GM19455 (cell line): ENCODE data around the gene MAST3.
"Not testable (repeated sequence)": the region's sequence is repeated elsewhere in the genome, so short reads cannot be mapped to it uniquely, and the experiment has no call there.

Source experiments
- ATAC-seq: cut with Tn5 transposase; IDR thresholded peaks from one replicate; pipeline ENCODE4 v1.9.1; 2021; ENCODE audit not compliant: unreplicated experiment

MAST3 gene

GRCh38 chr19:18086590-18087138 lies 10.9 kb upstream of the MAST3 start, which contains the start of gene IL12RB1:
IL12RB1 (minus strand) TSS chr19:18086934; CDS start chr19:18086823, 111 bp downstream.
- no peak for ATAC-seq

- ATAC-seq: not testable (repeated sequence)
Measured at GRCh38 chr19:18089096-18089541, 8.5 kb upstream of the MAST3 start.

DNA sequence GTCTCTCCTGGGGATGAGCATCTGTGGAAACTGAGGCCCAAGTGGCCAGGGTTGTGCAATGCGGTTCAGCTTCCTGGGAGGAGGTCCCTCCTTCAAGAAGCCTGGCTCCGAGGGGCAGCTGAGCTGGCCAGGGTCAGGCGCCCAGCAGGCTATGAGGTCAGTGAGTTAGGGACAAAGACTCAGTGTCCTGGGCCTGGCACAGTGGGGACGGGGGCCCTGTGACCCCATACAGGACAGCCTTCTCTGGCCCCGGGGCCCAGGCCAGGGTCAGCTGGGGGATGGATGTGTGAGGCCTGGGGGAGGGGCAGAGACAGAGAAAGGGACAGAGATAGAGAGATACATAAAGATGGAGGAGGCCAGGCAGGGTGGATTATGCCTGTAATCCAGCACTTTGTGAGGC lies 7.9 kb upstream of the MAST3 start:
- no peak for ATAC-seq

- no peak for ATAC-seq
Measured at GRCh38 chr19:18090545-18091216, 6.9 kb upstream of the MAST3 start.

DNA sequence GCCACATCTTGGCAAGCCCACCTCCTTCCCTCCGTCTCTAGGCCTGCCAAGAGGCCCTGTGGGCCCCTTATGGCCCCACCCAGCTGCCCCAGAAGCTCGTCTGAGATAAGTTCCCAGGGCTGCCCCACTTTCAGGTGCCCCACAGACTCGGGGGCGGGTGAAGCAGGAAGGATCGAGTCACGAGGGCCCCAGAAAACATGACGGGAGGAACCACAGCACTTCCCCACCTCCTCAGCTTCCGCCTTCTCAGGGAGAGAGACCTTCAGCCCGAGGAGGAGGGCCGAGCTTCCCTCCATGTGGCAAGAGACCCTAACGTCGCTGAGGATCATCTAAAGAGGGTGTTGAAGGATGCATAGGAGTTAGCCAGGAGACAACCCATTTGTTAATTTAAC lies 6.4 kb upstream of the MAST3 start:
- no peak for ATAC-seq

DNA sequence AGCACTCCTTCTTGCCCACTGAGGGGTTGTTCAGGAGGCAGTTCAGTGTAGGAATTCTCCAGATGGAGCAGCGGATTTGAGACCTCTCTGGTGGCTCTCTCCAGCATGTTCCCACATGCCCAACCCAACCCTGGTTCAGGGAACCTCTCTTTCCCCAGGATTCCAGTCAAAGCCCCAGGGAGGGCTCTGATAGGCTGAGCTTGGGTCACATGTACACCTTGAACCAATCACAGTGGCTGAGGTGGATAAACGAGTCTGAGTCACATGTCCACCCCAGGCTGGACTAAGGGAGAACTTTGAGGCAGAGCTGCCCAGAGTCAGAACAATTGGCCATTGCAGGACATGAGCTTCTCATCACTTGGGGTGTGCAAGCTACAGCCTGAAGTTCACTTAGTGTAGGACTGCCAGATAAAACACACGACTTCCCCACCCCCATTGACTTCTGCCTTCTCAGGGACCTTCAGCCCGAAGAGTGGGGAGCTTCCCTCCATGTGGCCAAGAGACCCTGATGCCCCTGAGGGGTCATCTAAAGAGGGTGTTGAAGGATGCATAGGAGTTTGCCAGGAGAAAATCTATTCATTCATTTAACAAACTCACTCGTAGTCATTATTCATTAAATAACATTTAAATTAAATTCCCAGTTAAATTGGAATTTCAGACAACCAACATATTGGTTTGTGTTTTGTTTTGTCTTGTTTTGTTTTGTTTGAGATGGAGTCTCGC lies 4.0 kb upstream of the MAST3 start:
- ATAC-seq: no peak

- ATAC-seq: no peak
Measured at GRCh38 chr19:18096258-18096657, 1.3 kb upstream of the MAST3 start.

- peak; percentile 8 for ATAC-seq
Measured at GRCh38 chr19:18097993-18098890, 664 bp downstream of the MAST3 start.

GRCh38 chr19:18098891-18099622 lies 1.5 kb downstream of the MAST3 start:
- peak; percentile 43 for ATAC-seq

- ATAC-seq: no peak
Measured at GRCh38 chr19:18099623-18099995, 2.0 kb downstream of the MAST3 start.

DNA sequence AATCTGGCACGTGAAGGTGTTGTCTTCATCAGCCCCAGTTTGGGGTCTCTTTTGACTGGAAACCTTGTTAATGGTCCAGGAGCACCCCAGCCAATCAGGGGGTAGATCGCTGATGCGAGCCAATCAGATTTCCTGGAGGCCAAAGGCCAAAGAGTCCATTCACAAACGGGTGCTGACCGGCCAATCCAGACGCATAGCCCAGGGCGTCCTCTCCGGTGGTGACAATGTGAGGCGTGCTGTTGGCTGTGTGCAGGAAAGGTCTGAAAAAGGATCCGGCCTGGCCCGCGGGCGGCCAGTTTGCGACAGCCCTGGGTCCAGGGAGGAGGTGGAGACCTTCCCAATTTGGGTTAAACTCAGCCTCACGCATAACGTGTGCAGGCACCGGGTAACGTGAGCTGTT lies 3.1 kb downstream of the MAST3 start:
- ATAC-seq: no peak

DNA sequence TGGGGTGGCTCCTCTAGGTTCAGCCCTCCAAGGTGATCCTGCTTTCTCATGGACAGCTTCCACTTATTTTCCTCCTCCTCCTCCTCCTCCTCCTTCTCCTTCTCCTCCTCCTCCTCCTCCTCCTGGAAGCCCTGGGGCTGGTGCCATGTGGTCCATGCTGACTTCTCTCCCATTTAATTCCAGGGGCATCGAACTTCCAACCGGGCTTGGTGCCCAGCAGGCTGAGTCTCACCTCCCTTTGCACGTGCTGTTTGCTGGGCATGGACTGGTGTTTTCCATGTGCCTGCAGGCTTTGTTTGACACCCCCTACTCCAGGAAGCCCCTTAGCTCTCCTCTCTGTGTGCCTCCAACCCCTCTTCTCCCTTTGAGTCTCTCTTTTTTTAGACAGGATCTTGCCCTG lies 3.7 kb downstream of the MAST3 start:
- ATAC-seq: no peak

- no peak for ATAC-seq
Measured at GRCh38 chr19:18102916-18103542, 5.5 kb downstream of the MAST3 start.

DNA sequence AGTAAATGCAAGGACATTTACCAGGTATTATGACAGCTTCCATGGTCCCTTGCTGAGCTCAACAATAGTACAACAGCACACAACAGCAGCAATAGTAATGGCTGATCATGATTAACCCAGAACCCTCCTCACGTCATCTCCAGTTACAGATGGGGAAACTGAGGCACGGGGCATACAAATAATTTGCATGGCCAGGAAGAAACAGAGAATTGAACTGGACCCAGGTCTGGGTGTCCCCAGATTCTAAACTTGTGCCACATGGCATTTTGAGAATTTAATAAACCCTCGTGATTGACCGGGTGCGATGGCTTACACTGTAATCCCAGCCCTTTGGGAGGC lies 7.2 kb downstream of the MAST3 start:
- no peak for ATAC-seq

GRCh38 chr19:18105259-18105658 lies 7.7 kb downstream of the MAST3 start:
- not testable (repeated sequence) for ATAC-seq

DNA sequence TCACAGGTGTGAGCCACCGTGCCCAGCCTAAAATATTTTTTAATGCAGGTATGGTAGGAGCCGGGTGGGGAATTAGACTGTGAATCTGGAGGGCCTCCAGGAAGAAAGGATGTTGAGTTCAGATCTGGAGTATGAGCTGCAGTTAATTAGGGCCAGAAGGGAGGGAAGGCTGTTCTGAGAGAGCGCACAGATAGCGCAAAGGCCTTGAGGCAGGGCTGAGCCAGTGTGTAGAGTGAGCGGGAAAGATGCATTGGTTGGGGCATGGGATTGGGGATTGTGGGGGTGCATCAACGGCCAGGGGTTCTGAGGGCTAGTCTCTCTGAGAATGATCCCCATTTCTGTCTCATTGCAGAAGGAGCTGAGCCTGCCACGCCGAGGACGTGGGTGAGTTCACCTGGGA lies 9.7 kb downstream of the MAST3 start:
- no peak for ATAC-seq

DNA sequence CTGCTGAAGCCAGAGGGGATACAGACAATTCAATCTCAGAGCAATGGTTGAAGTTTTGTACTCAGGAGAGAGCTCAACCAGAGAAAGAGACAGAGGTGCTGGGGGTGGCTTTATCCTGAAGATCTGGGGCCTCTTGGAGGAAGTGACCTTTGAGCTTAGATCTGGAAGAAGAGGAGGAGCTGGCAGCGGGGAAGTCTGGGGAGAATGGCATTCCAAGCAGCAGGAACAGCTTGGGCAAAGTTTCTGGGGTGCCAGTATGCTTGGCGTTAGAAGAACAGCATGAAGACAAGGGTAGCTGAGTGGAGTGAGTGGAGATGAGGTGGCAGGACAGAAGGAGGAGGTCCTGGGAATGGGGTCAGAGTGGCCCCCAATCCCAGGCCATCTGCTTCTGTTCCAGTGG lies 11.3 kb downstream of the MAST3 start:
- no peak for ATAC-seq

DNA sequence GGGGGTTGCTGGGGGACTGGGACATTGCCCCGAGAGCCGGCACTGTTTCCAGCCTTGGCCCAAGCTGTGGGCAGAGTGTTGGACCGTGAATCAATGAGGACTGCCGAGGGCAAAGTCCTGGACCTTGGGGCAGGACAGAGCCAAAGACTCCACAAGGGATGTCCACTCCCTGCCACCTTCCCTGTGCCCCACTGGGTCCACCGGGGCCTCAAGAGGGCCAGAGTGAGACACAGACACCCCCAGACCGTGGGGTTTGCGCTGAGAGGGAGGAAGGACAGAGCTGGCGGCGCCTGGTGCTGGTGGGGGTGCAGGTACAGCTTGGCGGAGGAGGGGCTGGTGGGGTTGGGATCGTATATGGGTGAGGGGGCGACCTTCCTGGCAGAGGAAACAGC lies 11.8 kb downstream of the MAST3 start:
- no peak for ATAC-seq

DNA sequence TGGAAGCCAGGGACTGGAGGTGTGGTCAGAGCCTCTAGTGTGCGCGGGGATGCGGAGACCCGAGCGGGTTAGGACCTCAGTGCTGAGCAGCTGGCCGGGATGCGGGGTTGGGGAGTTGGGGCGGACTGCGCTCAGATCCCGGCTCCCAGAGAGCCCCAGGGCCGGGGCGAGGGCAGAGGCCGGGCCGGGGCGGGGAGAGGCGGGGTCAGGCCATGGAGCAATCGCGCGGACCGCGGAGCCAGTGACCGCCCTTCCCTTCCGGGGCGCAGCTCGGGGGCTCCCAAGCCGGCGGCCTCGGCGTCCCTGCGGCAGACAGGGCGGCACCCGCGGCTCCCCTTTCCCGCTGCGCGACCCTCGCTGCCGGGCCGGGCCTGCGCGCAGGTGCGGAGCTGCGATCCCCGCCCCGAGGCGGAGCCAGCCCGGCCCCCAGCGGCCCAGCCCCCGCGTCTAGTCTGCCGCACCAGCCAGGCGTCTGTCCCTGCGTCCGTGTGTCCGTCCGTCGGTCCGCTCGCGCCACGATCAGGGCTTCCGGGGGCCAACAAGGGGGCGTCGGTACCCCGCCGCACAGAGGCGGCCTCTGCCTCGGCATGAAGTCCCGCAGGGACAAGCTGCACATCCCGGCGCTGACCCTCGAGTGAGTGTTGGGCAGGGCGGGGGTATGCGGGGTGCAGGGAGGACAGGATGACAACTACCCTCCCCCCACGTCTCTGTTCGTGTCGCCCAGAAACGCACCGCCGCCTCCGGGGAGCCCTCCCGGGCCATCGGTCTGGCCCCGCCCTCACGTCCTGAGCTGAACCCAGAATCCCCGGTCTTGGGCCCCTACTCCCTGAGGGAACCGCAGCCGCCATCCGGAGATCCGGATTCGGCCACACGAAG lies 12.4 kb downstream of the MAST3 start:
- ATAC-seq: no peak
